HepG2 (cell line): ENCODE results near the gene STPG4. TPM values are rescaled to one million over a fixed set of nuclear protein-coding genes. Genes with fewer than 3 reads are reported as not detected.
"Not testable (repeated sequence)": the region's sequence is repeated elsewhere in the genome, so short reads cannot be mapped to it uniquely, and the experiment has no call there.

Source experiments
- ATAC-seq: fragments of 200-7000 bp; cut with Tn5 transposase; 3 replicates; pipeline ENCODE4 v1.9.1; 2020; ENCODE audit warnings: mild to moderate bottlenecking, moderate library complexity
- BruUV-seq: library from RNA; stranded (reverse); fragments of 400-500 nt; replicated peaks from 2 replicates; lab custom pipeline; 2021; lab: Mats Ljungman, UMichigan
- CTCF ChIA-PET: fragments of 300-600 bp; formaldehyde crosslinking; extraction: SDS; loops from one replicate; lab custom pipeline; 2021; ENCODE audit warnings: low total read pairs, inconsistent platforms, low intra/inter-chr PET ratio; lab: Yijun Ruan, JAX
- POLR2A ChIA-PET: fragments of 350-600 bp; sonication (Branson Sonifier 250); formaldehyde crosslinking; loops from one replicate; lab custom pipeline; 2020; ENCODE audit warnings: antibody characterized with exemption, inconsistent platforms; lab: Yijun Ruan, JAX
- DNase-seq: peaks from one replicate; pipeline ENCODE4 v3.0.0-alpha.2; 2015; ENCODE audit warnings: low spot score
- FAIRE-seq: peaks from 3 replicates; lab custom pipeline; 2011; peaks lifted over from hg19 to GRCh38; lab: Jason Lieb, UNC
- H2AFZ ChIP-seq: one replicate; pipeline ENCODE4 v1.6.1; 2011; ENCODE audit warnings: low read length, inconsistent platforms
- H3K27ac ChIP-seq: fragments of 300-600 bp; 3 replicates; pipeline ENCODE4 v1.8.0; 2011; ENCODE audit warnings: mixed run types, mild to moderate bottlenecking, mixed read lengths, low read length, inconsistent platforms; ENCODE audit not compliant: insufficient read depth; ENCODE audit errors: extremely low read length
- H3K27me3 ChIP-seq, 2 experiments: fragments of 200-600 bp in 1 of 2; 2 replicates in 1 of 2; 3 replicates in 1 of 2; pipeline versions ENCODE4 v1.6.0 to v1.8.0; 2011; ENCODE audit warnings: low read length in 2 of 2, mild to moderate bottlenecking in 2 of 2, moderate library complexity in 2 of 2, inconsistent platforms in 1 of 2; ENCODE audit not compliant: insufficient read depth in 2 of 2, control insufficient read depth in 1 of 2
- H3K36me3 ChIP-seq, 2 experiments: fragments of 200-600 bp in 1 of 2; replicated peaks in 1 of 2; 2 replicates in 1 of 2; 3 replicates in 1 of 2; pipeline versions ENCODE4 v1.5.1 to v1.8.0; 2011; ENCODE audit warnings: low read length in 2 of 2, inconsistent platforms in 1 of 2; ENCODE audit not compliant: insufficient read depth in 2 of 2, control insufficient read depth in 1 of 2
- H3K4me1 ChIP-seq: 2 replicates; pipeline ENCODE4 v1.5.1; 2012; ENCODE audit warnings: low read length, inconsistent platforms; ENCODE audit not compliant: insufficient read depth
- H3K4me2 ChIP-seq: 2 replicates; pipeline ENCODE4 v1.6.0; 2011; ENCODE audit warnings: low read depth, low read length, inconsistent platforms
- H3K4me3 ChIP-seq, 3 experiments: fragments of 200-600 bp in 1 of 3; sonication (generic), shearing (Covaris generic) in 1 of 3; replicated peaks in 1 of 3; 2 replicates each; pipeline ENCODE4 v1.5.1; 2011 to 2016; ENCODE audit warnings: low read length in 3 of 3, inconsistent platforms in 2 of 3, low read depth in 2 of 3, mild to moderate bottlenecking in 2 of 3, control low read depth in 1 of 3, mixed read lengths in 1 of 3; ENCODE audit not compliant: insufficient read depth in 1 of 3
- H3K79me2 ChIP-seq: one replicate; pipeline ENCODE4 v1.6.1; 2011; ENCODE audit warnings: low read length, inconsistent platforms; ENCODE audit not compliant: insufficient read depth
- H3K9ac ChIP-seq: 2 replicates; pipeline ENCODE4 v1.6.0; 2011; ENCODE audit warnings: mild to moderate bottlenecking, low read depth, low read length, inconsistent platforms; ENCODE audit not compliant: insufficient read depth
- H3K9me3 ChIP-seq: 2 replicates; pipeline ENCODE4 v1.5.1; 2012; ENCODE audit warnings: mild to moderate bottlenecking, low read length
- H4K20me1 ChIP-seq: 2 replicates; pipeline ENCODE4 v1.6.0; 2011; ENCODE audit warnings: inconsistent platforms, mild to moderate bottlenecking, low read length, moderate library complexity; ENCODE audit not compliant: insufficient read depth
- NFYB ChIP-seq: sonication (generic); formaldehyde crosslinking; IDR thresholded peaks from 2 replicates; pipeline ENCODE4 v1.4.0; 2020; ENCODE audit warnings: missing genetic modification reagents
- NFYC ChIP-seq: IDR thresholded peaks from 2 replicates; pipeline ENCODE4 v1.6.1; 2016; ENCODE audit warnings: missing genetic modification reagents, missing compliant biosample characterization
- YY1 ChIP-seq: IDR thresholded peaks from 2 replicates; pipeline ENCODE4 v1.6.1; 2011; ENCODE audit warnings: low read length, low read depth, moderate library complexity, mild to moderate bottlenecking; ENCODE audit not compliant: insufficient read depth, insufficient replicate concordance
- WGBS: methylation state at CpG from one replicate; pipeline ENCODE4 v1.1.6; 2017; ENCODE audit warnings: low lambda C conversion rate; 5-methylcytosine and 5-hydroxymethylcytosine counted together
- in situ Hi-C: cut with HindIII; loops from 2 replicates; pipeline ENCODE4 v1.10.0; 2017; ENCODE audit warnings: low pct_unique_long_range_greater_than_20kb; ENCODE audit not compliant: extremely low pct_ligation_motif_present
- intact Hi-C: fragments of 100-400 bp; cut with micrococcal nuclease; formaldehyde crosslinking; loops from one replicate; pipeline ENCODE4 v1.10.0; 2022; ENCODE audit not compliant: unreplicated experiment
- polyA plus RNA-seq, 8 experiments: library from polyadenylated mRNA; depleted of rRNA in 3 of 8; stranded (reverse) in 7 of 8; unstranded in 1 of 8; fragments of >200 nt; fragmentation: Illumina TruSeq in 4 of 8; extraction: Trizol in 4 of 8; gene quantifications; 2 replicates each; pipeline versions ENCODE4 v1.2.1 to v1.2.3, GENCODE V29; 2011 to 2016; ENCODE audit warnings: low read depth in 4 of 8, missing spikeins in 1 of 8, mixed read lengths in 1 of 8; ENCODE audit not compliant: insufficient read depth in 1 of 8
- total RNA-seq, 5 experiments: library from RNA; depleted of rRNA; stranded (reverse); fragments of >200 nt; fragmentation: Illumina TruSeq; extraction: Trizol; gene quantifications; 2 replicates each; pipeline ENCODE4 v1.2.3, GENCODE V29; 2016; ENCODE audit warnings: low read depth in 1 of 5

The STPG4 gene
- total and polyA plus RNA-seq, 2 of the 13 experiments (the other 11 are each of a cell fraction or from before 2014, with no cell fraction given) = 0.11 to 0.15 TPM

- ATAC-seq = peak; percentile 54; the same call in 2 of the 3 replicates
- H3K4me2 ChIP-seq, in situ Hi-C loops, H3K9me3 ChIP-seq, H3K27me3 ChIP-seq, CTCF ChIA-PET, POLR2A ChIA-PET, BruUV-seq, H3K36me3 ChIP-seq, H3K4me1 ChIP-seq, H3K79me2 ChIP-seq, H3K4me3 ChIP-seq, H4K20me1 ChIP-seq, H3K9ac ChIP-seq, H2AFZ ChIP-seq: not testable (repeated sequence)
- 90% methylated on average over 19 of the region's 19 CpGs for WGBS
- TF ChIP-seq NFYB (peak; percentile 73), YY1 (peak; percentile 37), NFYC (CRISPR knock-in tag) (peak; percentile 64)
- TF ChIP-seq, all 625 proteins: peak for 3; not testable (repeated sequence) for 622
- H3K27ac ChIP-seq, DNase-seq, FAIRE-seq, intact Hi-C loops: not testable (repeated sequence)
Observed at GRCh38 chr2:47108267-47109006, 46.7 kb downstream of the STPG4 start.

- BruUV-seq, H3K36me3 ChIP-seq, CTCF ChIA-PET, H4K20me1 ChIP-seq, ATAC-seq, DNase-seq, intact Hi-C loops, H3K9me3 ChIP-seq, H3K27ac ChIP-seq, H3K79me2 ChIP-seq, H3K4me3 ChIP-seq, POLR2A ChIA-PET, in situ Hi-C loops, H3K4me2 ChIP-seq, H3K4me1 ChIP-seq, H3K27me3 ChIP-seq, H2AFZ ChIP-seq, FAIRE-seq, H3K9ac ChIP-seq: not testable (repeated sequence)
- WGBS = 97% methylated on average over 6 of the region's 21 CpGs
Observed at GRCh38 chr2:47107201-47107600, 47.9 kb downstream of the STPG4 start.

GRCh38 chr2:47106231-47106630, 48.9 kb downstream of the STPG4 start:
- POLR2A ChIA-PET, FAIRE-seq: not testable (repeated sequence)

GRCh38 chr2:47099712-47100111, 55.4 kb downstream of the STPG4 start:
- H3K27me3 ChIP-seq, intact Hi-C loops, H2AFZ ChIP-seq, in situ Hi-C loops, ATAC-seq, H4K20me1 ChIP-seq, H3K36me3 ChIP-seq, DNase-seq, BruUV-seq, H3K9ac ChIP-seq, H3K27ac ChIP-seq, CTCF ChIA-PET, FAIRE-seq, H3K4me2 ChIP-seq, H3K79me2 ChIP-seq, H3K4me3 ChIP-seq, H3K9me3 ChIP-seq: not testable (repeated sequence)
- 95% methylated on average over 10 of the region's 14 CpGs for WGBS
- peaks cover 16% of the 10 kb centered on the region for H3K4me1 ChIP-seq
- POLR2A ChIA-PET = interaction anchor here (2.8 kb wide), 1 partner anchor 20 kb away, joined by 13 read pairs; no protein-coding TSS in a partner anchor

More at GRCh38 chr2:47106231-47106630, 48.9 kb downstream of the STPG4 start:
- H3K36me3 ChIP-seq, H3K9ac ChIP-seq, H3K27ac ChIP-seq, H2AFZ ChIP-seq, H3K9me3 ChIP-seq, intact Hi-C loops, H4K20me1 ChIP-seq, H3K4me1 ChIP-seq, BruUV-seq, H3K4me3 ChIP-seq, H3K4me2 ChIP-seq, ATAC-seq, CTCF ChIA-PET, DNase-seq, H3K79me2 ChIP-seq, in situ Hi-C loops, H3K27me3 ChIP-seq: not testable (repeated sequence)
- WGBS = 88% methylated on average over 3 of the region's 4 CpGs
